HepG2 (cell line): ENCODE results near the gene CLDN9. TPM values are rescaled to one million over a fixed set of nuclear protein-coding genes. Genes with fewer than 3 reads are reported as not detected.

Experiments
- ATAC-seq: fragments of 200-7000 bp; cut with Tn5 transposase; 3 replicates; pipeline ENCODE4 v1.9.1; 2020; ENCODE audit warnings: mild to moderate bottlenecking, moderate library complexity
- BruUV-seq: library from RNA; stranded (reverse); fragments of 400-500 nt; replicated peaks from 2 replicates; lab custom pipeline; 2021; lab: Mats Ljungman, UMichigan
- CTCF ChIA-PET: fragments of 300-600 bp; formaldehyde crosslinking; extraction: SDS; loops from one replicate; lab custom pipeline; 2021; ENCODE audit warnings: low total read pairs, inconsistent platforms, low intra/inter-chr PET ratio; lab: Yijun Ruan, JAX
- POLR2A ChIA-PET: fragments of 350-600 bp; sonication (Branson Sonifier 250); formaldehyde crosslinking; loops from one replicate; lab custom pipeline; 2020; ENCODE audit warnings: antibody characterized with exemption, inconsistent platforms; lab: Yijun Ruan, JAX
- DNase-seq: peaks from one replicate; pipeline ENCODE4 v3.0.0-alpha.2; 2015; ENCODE audit warnings: low spot score
- FAIRE-seq: peaks from 3 replicates; lab custom pipeline; 2011; peaks lifted over from hg19 to GRCh38; lab: Jason Lieb, UNC
- H2AFZ ChIP-seq: one replicate; pipeline ENCODE4 v1.6.1; 2011; ENCODE audit warnings: low read length, inconsistent platforms
- H3K27ac ChIP-seq: fragments of 300-600 bp; 3 replicates; pipeline ENCODE4 v1.8.0; 2011; ENCODE audit warnings: mixed run types, mild to moderate bottlenecking, mixed read lengths, low read length, inconsistent platforms; ENCODE audit not compliant: insufficient read depth; ENCODE audit errors: extremely low read length
- H3K27me3 ChIP-seq, 2 experiments: fragments of 200-600 bp in 1 of 2; 2 replicates in 1 of 2; 3 replicates in 1 of 2; pipeline versions ENCODE4 v1.6.0 to v1.8.0; 2011; ENCODE audit warnings: low read length in 2 of 2, mild to moderate bottlenecking in 2 of 2, moderate library complexity in 2 of 2, inconsistent platforms in 1 of 2; ENCODE audit not compliant: insufficient read depth in 2 of 2, control insufficient read depth in 1 of 2
- H3K36me3 ChIP-seq, 2 experiments: fragments of 200-600 bp in 1 of 2; replicated peaks in 1 of 2; 2 replicates in 1 of 2; 3 replicates in 1 of 2; pipeline versions ENCODE4 v1.5.1 to v1.8.0; 2011; ENCODE audit warnings: low read length in 2 of 2, inconsistent platforms in 1 of 2; ENCODE audit not compliant: insufficient read depth in 2 of 2, control insufficient read depth in 1 of 2
- H3K4me1 ChIP-seq: 2 replicates; pipeline ENCODE4 v1.5.1; 2012; ENCODE audit warnings: low read length, inconsistent platforms; ENCODE audit not compliant: insufficient read depth
- H3K4me2 ChIP-seq: 2 replicates; pipeline ENCODE4 v1.6.0; 2011; ENCODE audit warnings: low read depth, low read length, inconsistent platforms
- H3K4me3 ChIP-seq, 3 experiments: fragments of 200-600 bp in 1 of 3; sonication (generic), shearing (Covaris generic) in 1 of 3; replicated peaks in 1 of 3; 2 replicates each; pipeline ENCODE4 v1.5.1; 2011 to 2016; ENCODE audit warnings: low read length in 3 of 3, inconsistent platforms in 2 of 3, low read depth in 2 of 3, mild to moderate bottlenecking in 2 of 3, control low read depth in 1 of 3, mixed read lengths in 1 of 3; ENCODE audit not compliant: insufficient read depth in 1 of 3
- H3K79me2 ChIP-seq: one replicate; pipeline ENCODE4 v1.6.1; 2011; ENCODE audit warnings: low read length, inconsistent platforms; ENCODE audit not compliant: insufficient read depth
- H3K9ac ChIP-seq: 2 replicates; pipeline ENCODE4 v1.6.0; 2011; ENCODE audit warnings: mild to moderate bottlenecking, low read depth, low read length, inconsistent platforms; ENCODE audit not compliant: insufficient read depth
- H3K9me3 ChIP-seq: 2 replicates; pipeline ENCODE4 v1.5.1; 2012; ENCODE audit warnings: mild to moderate bottlenecking, low read length
- H4K20me1 ChIP-seq: 2 replicates; pipeline ENCODE4 v1.6.0; 2011; ENCODE audit warnings: inconsistent platforms, mild to moderate bottlenecking, low read length, moderate library complexity; ENCODE audit not compliant: insufficient read depth
- GTF3A ChIP-seq: sonication (generic); formaldehyde crosslinking; conservative IDR thresholded peaks from 2 replicates; pipeline ENCODE4 v1.4.0; 2020; ENCODE audit warnings: mild to moderate bottlenecking, missing genetic modification reagents
- KAT7 ChIP-seq: IDR thresholded peaks from 2 replicates; pipeline ENCODE4 v1.6.1; 2018; ENCODE audit warnings: borderline replicate concordance, missing compliant biosample characterization
- PREB ChIP-seq: sonication (generic); formaldehyde crosslinking; IDR thresholded peaks from 2 replicates; pipeline ENCODE4 v1.4.0; 2020; ENCODE audit warnings: missing genetic modification reagents
- ZNF274 ChIP-seq: sonication (generic); formaldehyde crosslinking; IDR thresholded peaks from 2 replicates; pipeline ENCODE4 v1.5.1; 2020; ENCODE audit warnings: mild to moderate bottlenecking, missing genetic modification reagents
- ZNF768 ChIP-seq: sonication (generic); formaldehyde crosslinking; IDR thresholded peaks from 2 replicates; pipeline ENCODE4 v1.4.0; 2020; ENCODE audit warnings: missing genetic modification reagents
- WGBS: methylation state at CpG from one replicate; pipeline ENCODE4 v1.1.6; 2017; ENCODE audit warnings: low lambda C conversion rate; 5-methylcytosine and 5-hydroxymethylcytosine counted together
- in situ Hi-C: cut with HindIII; loops from 2 replicates; pipeline ENCODE4 v1.10.0; 2017; ENCODE audit warnings: low pct_unique_long_range_greater_than_20kb; ENCODE audit not compliant: extremely low pct_ligation_motif_present
- intact Hi-C: fragments of 100-400 bp; cut with micrococcal nuclease; formaldehyde crosslinking; loops from one replicate; pipeline ENCODE4 v1.10.0; 2022; ENCODE audit not compliant: unreplicated experiment
- polyA plus RNA-seq, 8 experiments: library from polyadenylated mRNA; depleted of rRNA in 3 of 8; stranded (reverse) in 7 of 8; unstranded in 1 of 8; fragments of >200 nt; fragmentation: Illumina TruSeq in 4 of 8; extraction: Trizol in 4 of 8; gene quantifications; 2 replicates each; pipeline versions ENCODE4 v1.2.1 to v1.2.3, GENCODE V29; 2011 to 2016; ENCODE audit warnings: low read depth in 4 of 8, missing spikeins in 1 of 8, mixed read lengths in 1 of 8; ENCODE audit not compliant: insufficient read depth in 1 of 8
- total RNA-seq, 5 experiments: library from RNA; depleted of rRNA; stranded (reverse); fragments of >200 nt; fragmentation: Illumina TruSeq; extraction: Trizol; gene quantifications; 2 replicates each; pipeline ENCODE4 v1.2.3, GENCODE V29; 2016; ENCODE audit warnings: low read depth in 1 of 5
- TF ChIP-seq, protein P1 (sequence below): sonication (generic); formaldehyde crosslinking; IDR thresholded peaks from 2 replicates; pipeline ENCODE4 v1.9.0; 2022; ENCODE audit warnings: missing genetic modification reagents, mild to moderate bottlenecking, borderline replicate concordance
- TF ChIP-seq, protein P2 (sequence below): sonication (generic); formaldehyde crosslinking; IDR thresholded peaks from 2 replicates; pipeline ENCODE4 v1.5.0; 2020; ENCODE audit warnings: missing genetic modification reagents

Gene CLDN9
- total and polyA plus RNA-seq, 2 of the 13 experiments (the other 11 are each of a cell fraction or from before 2014, with no cell fraction given), result 0.15 to 0.26 TPM

GRCh38 chr16:2983706-2984136 lies 29.0 kb upstream of the CLDN9 start (continued):
- TF ChIP-seq, protein P1, sequence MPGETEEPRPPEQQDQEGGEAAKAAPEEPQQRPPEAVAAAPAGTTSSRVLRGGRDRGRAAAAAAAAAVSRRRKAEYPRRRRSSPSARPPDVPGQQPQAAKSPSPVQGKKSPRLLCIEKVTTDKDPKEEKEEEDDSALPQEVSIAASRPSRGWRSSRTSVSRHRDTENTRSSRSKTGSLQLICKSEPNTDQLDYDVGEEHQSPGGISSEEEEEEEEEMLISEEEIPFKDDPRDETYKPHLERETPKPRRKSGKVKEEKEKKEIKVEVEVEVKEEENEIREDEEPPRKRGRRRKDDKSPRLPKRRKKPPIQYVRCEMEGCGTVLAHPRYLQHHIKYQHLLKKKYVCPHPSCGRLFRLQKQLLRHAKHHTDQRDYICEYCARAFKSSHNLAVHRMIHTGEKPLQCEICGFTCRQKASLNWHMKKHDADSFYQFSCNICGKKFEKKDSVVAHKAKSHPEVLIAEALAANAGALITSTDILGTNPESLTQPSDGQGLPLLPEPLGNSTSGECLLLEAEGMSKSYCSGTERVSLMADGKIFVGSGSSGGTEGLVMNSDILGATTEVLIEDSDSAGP (CRISPR knock-in tag), result peak; percentile 51; the same call in 1 of the 2 replicates
- TF ChIP-seq GTF3A (CRISPR knock-in tag) (no peak), ZNF274 (CRISPR knock-in tag) (0 out of 2 replicates have a peak, but pooled peaks have one; percentile 24)
- TF ChIP-seq, protein P2, sequence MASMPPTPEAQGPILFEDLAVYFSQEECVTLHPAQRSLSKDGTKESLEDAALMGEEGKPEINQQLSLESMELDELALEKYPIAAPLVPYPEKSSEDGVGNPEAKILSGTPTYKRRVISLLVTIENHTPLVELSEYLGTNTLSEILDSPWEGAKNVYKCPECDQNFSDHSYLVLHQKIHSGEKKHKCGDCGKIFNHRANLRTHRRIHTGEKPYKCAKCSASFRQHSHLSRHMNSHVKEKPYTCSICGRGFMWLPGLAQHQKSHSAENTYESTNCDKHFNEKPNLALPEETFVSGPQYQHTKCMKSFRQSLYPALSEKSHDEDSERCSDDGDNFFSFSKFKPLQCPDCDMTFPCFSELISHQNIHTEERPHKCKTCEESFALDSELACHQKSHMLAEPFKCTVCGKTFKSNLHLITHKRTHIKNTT, result 0 out of 2 replicates have a peak, but pooled peaks have one; percentile 35

- FAIRE-seq, result no peak
- Histone ChIP-seq H3K36me3 (no peaks in the 10 kb centered on the region), H3K27me3 (peaks cover 19 to 52% of the 10 kb centered on the region in 2 experiments), H4K20me1 (no peaks in the 10 kb centered on the region), H3K9ac (no peak overlapping the region), H2AFZ (no peak overlapping the region), H3K4me2 (no peak overlapping the region), H3K79me2 (no peaks in the 10 kb centered on the region), H3K27ac (no peak overlapping the region), H3K9me3 (no peaks in the 10 kb centered on the region), H3K4me3 (no peak overlapping the region), H3K4me1 (peaks cover 26% of the 10 kb centered on the region)
- peak; percentile 19; the same call in 1 of the 2 replicates for TF ChIP-seq ZNF768 (CRISPR knock-in tag)
- no peak for TF ChIP-seq PREB (CRISPR knock-in tag)
- TF ChIP-seq KAT7 (CRISPR knock-in tag), result no peak
- WGBS, result no CpG with 5 or more reads among the region's 9 CpGs
- no peak for DNase-seq
- POLR2A ChIA-PET, result no interaction called here
- intact Hi-C loops (no loop called here), in situ Hi-C loops (no loop called here)
- CTCF ChIA-PET, result no interaction called here
- no TSS peak for BruUV-seq
- ATAC-seq, result no peak
Measured at GRCh38 chr16:2985462-2985861, 27.3 kb upstream of the CLDN9 start.
